Hematopoietic multipotent progenitor cell (in vitro differentiated cells): Measurements from ENCODE around the gene RHOG. TPM values are rescaled to one million over a fixed set of nuclear protein-coding genes. Genes with fewer than 3 reads are reported as not detected.
"Not testable (repeated sequence)": the region's sequence is repeated elsewhere in the genome, so short reads cannot be mapped to it uniquely, and the experiment has no call there.

ENCODE experiments used
- DNase-seq, 3 donors: peaks; one replicate each; pipeline ENCODE4 v3.0.0-alpha.2; 2011 to 2015; ENCODE audit warnings: low read depth in 2 of 3, low spot score in 2 of 3
- total RNA-seq: library from RNA; depleted of rRNA; stranded (reverse); fragments of >200 nt; gene quantifications from one replicate; pipeline ENCODE4 v1.2.3, GENCODE V29; 2012

The RHOG gene
- total RNA-seq, 1 donor = 163 TPM

DNA sequence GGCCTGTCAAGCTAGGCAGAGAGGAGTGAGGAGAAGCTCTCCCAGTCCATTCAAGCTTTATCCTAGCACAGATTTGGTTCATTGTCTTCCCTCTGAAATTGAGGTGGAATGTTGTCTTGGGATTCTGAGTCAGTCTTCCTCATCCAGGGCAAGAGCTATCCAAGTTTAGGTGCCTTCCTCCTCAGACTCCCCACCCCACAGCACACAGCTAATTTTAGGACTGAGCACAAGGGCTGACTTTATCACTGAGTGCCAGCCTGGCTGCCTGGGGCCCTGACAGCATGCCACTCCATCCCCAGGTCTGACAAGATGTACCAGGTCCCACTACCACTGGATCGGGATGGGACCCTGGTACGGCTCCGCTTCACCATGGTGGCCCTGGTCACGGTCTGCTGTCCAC, 29.8 kb downstream of the RHOG start:
- no peak for DNase-seq

DNA sequence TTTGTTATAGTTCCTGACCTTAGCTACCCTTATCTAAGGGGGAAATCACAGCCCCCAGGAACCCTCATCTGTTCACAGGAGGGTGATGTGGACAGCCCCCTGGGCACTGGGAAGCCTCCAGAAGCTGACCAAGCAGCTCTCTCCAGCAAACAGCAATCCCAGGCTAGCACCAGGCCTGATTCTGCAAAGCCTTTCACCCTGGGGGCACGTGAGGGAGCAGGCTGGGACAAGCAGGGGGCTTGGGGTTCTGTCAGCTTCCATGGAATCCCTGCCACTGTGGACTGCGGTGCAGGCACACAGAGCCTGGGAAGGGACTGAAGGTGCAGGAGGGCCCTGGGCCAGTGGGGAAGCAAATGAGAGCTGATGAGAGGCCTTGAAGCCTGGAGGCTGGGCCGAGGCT, 30.3 kb downstream of the RHOG start:
- DNase-seq = no peak

DNA sequence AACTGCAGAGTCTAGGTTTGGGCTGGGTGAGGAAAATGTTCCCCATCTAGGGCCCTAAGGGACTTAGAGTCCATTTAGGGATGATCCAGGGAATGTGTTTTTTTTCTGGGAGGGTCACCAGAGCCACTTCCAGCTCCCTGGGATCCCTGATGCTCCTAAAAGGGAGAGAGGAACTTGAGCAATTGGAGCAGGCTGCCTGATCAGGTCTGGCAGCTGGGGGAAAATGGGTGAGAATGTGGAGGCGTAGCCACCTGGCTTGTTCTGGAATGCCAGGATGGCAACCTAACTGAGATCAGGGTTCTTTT, 31.2 kb downstream of the RHOG start:
- DNase-seq = no peak

DNA sequence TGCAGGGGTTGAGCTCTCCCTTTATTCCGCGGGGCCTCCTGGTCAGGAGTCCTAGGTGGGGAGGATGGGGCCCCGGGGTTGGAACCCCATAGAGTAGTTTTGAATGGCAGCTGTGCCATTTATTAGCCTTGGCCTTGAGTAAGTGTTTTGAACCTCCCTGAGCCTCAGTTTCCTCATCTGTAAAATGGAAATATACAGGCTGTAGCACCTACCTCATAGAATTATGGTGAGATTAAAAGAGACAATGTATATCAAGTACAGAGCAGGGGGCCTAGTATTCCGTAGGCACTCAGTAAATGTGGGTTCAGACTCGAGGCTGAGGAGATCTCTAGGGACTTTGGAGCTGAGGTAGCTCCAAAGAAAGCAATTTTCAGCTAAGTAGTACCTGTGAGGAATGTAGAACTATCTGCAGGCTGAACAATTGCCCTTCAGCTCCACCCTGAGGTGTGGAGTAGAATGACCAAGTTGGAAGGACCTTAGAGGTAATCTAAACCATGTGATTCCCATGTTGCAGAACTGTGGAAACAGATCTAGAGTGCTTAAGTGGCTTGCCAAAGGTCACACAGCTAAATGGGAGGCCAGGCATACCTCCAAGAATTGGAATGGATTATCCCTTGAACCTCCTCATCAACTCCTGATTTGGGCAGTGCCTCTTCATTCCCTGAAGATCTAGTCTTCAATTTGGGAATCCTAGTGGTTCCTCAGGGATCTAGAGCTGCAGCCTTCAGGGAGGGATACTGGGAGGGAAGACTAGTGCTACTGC, 31.7 kb downstream of the RHOG start:
- peak in 2 of 3 donors; percentile 72 to 83 for DNase-seq

DNA sequence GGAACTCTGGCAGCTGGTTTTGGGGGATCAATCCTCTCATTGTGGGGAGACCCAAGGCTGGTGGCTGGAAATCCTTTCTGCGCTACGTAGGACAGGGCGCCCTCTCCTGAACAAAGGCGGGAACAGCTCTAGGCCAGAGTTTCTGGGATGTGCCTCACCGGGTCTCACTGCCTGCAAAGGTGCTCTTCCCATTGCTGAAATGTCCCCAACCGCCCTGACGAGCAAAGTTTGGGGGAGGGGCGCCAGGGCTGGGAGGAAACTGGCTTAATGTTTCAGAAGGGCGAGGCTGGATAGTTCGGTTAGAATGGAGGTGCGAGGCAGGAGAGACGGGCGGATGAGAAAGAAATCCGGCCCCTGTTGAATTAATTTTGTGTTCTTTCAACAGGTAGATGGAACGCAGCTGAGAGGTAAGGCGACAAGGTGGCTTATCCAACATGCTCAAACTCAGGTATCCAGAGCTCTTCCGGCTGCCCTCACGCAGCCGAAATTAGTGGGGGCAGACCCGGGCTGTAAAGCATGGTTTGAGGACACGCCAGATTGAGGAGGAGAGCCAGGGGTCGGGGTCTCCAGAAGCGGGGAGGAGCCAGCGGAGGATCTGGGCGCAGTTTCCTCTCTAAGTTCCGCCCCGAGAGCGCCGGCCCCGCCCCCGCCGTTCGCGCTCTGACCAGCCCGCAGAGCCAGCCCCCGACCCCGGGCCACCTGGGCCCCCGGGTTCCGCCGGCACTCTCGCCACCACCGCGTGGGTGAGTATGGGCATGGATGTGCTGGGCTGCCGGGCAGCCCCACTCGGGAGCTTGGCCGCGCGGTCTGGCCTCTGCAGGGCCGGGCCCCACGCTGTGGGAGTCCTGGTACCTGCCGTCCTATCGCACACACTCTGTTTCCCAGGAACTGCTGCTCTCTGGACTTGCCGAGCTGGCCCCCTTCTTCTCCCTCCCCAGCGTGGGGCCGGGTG, 32.6 kb downstream of the RHOG start, which contains the start of gene PGAP2:
Gene PGAP2, plus strand, starts transcription at position 652 of the 952 bp plus-strand sequence. CDS start 2,700 bp downstream, outside the sequence.
- peak in 2 of 3 donors; percentile 61 to 73 for DNase-seq

DNA sequence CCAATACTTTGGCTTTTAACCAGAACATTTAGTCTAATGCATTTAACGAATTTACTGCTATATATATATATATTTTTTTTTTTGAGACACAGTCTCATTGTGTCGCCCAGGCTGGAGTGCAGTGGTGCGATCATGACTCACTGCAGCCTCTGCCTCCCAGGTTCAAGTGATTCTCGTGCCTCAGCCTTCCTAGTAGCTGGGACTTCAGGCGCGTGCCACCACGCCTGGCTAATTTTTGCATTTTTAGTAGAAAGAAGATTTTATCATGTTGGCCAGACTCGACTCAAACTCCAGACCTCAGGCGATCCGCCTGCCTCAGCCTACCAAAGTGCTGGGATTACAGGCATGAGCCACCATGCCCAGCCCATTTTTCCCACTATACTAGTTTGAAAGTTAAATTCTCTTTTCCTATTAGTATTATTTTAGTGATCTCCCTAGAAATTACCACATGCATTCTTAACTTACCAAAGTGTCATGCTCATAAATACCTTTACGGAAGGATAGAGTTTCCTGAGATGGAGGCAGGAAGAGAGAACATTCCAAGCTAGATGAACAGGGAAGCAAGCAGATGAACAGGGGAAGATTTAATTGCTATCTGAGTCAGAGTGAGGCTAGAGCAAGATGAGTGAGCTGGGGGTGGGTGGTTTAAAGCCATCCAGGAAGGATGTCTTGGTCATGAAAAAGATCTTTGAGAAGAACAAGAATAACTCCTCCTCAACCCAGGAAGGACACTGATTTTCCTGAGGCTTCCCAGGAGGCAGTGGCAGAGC, 36.8 kb downstream of the RHOG start:
- DNase-seq = no peak

DNA sequence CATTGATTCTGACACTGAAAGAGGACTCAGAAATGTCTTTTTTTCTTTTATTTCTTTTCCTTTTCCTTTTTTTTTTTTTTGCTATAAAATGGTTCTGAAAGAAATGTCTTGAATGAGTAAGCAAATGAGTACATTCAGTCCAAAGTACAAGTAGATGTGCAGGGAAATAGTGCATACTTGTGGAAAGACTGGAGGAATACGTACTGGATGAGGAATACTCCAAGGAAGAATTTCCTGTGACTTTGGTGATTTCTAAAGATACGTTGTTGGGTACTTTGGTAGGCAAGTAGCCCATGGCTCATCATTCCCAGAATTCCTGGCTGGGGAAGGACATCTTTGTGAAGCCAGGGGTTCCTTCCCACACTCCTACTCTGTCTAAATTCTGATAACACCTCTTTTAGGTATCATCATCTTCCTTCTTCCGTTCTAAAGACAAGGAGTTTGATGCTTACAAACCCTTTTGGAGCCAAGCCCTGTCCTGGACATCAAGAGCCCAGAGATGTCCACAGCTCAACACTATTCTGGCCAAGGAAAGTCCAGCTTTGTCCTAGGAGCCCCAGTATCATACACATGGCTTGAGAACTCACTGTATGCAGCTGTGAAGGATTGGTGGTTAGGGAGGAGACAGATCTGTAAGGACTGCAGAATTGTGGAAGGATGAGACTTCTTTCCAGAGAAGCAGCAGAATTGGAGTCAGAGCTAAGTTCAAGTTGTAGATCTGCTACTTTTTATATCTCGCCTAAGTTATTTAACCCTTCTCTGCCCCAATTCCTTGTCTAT, 38.6 kb downstream of the RHOG start:
- no peak for DNase-seq

DNA sequence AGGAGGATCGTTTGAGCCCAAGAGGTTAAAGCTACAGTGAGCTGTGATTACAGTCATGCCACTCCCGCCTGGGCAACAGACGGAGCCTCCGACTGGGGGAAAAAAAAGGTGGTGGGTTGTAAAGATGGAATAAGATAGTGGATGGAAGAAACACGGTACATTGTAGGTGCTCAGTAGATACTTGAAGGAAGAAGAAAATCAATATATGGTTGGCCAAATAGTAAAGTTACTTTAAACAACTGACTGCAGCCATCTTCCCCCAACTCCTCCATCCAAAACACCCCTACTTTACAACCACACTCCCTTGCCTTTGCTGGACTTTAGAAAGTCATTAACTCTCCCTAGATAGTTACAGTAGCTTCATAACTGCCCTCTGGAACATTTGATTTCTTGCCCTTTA, 40.9 kb downstream of the RHOG start:
- DNase-seq = no peak

DNA sequence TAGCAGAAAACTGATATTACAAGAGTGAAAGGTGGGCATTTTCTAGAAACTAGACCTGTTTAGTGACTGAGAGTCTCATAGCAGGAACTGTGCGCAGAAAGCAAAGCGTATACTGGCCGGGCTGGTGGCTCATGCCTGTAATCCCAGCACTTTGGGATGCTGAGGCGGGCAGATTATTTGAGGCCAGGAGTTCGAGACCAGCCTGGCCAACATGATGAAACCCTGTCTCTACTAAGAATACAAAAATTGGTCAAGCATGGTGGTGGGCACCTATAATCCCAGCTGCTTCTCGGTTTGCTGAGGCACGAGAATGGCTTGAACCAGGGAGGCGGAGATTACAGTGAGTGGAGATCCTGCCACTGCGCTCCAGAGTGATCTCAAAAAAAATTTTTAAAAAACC, 41.6 kb downstream of the RHOG start:
- no peak for DNase-seq

DNA sequence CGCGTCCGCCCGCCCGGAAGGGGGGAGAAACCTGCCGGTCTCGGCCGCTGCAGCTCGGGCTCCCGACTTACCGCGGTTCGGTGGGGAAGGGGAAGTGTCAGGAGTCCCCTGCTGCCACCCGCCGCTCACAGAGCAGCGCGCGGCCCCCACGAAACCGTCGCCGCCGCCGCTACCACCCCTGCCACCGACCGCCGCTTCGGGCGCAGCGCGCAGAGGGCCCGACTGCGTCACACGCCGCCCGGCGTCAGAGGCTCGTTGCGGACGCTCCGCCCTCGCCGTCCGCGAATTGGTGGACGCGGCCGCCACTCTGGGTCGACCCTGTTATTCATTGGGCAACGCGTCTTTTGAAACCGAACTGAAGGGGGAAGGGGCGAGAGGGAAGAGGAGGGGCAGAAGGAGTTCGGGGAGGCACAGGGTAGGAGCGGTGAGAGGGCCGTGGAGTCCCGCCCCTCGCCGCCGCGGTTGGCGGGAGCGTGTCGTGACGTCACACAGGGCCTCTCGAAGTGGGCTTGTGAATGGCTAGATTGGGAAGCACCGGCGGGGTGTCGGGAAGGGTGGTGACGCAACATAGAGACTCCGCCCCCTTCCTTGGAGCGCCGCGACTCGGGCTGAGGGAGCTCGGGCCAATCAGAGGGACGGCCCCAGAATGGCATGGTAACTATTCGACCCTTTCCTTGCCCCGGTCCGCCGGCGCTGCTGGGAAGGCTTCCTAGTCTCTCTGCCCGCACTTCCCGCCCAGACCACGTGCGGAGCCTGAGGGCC, 43.2 kb downstream of the RHOG start, which contains the start of gene NUP98:
Gene NUP98, minus strand, starts transcription at position 226 of the 762 bp plus-strand sequence. CDS start 15,437 bp downstream, outside the sequence.
- DNase-seq = peak; percentile 98 to 100 (median 100)

DNA sequence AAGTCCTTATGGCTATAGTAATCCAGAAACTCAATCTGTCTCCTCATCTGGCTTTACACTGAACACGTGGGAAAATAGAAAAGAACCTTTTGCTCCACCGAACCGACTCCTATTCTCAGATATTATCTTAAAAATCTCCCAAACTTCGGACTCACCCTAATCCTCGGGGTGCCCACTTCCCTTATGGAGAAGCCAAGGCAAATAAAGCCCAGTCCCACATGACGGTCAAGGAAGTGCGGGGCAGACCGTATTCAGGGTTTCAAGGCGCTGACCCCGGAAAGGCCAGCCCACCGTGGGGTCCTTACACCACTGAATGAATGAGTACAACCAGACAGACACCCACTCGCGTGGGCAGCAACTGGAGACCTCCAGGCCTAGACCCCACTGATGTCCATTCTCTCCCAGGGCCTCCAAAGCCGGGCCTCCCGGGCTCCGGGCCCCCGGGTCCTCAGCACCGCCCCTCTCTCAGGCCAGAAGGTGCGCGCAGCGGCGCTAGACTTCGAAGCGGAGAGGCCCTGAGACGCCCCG, 43.9 kb downstream of the RHOG start:
- DNase-seq = no peak

DNA sequence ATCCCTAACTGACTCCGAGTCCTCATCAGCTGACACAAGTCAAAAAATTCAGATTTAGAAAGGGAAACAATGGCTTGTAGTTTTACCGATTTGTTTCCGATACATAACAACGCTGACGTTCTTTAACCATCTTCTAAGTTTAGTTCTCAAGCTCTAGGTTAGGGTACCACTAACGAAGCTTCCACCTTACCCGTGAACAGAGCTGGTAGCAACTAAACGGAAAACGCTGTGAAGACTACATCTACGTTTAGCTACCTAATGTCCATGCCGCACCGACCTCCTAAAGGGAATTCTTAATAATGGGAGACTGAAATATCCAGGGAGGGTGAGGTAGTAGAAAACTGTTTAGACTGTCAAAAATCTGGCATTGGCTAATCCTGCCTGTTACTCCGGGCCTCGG, 44.4 kb downstream of the RHOG start:
- no peak for DNase-seq

DNA sequence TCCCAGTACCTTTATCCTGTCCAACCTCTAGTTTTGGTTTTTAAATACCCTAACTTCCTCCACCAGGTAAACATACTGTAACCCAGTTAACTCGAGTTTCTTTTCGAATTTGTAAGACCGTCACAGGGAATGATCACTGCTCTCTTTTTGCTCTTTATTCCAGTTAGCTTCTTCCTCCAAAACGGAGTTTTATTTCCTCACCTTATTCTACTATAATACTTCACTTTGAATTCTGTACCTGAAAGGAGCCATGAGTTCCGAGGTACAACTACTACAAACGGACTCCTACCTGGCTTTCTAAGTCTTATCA, 44.8 kb downstream of the RHOG start:
- no peak for DNase-seq

DNA sequence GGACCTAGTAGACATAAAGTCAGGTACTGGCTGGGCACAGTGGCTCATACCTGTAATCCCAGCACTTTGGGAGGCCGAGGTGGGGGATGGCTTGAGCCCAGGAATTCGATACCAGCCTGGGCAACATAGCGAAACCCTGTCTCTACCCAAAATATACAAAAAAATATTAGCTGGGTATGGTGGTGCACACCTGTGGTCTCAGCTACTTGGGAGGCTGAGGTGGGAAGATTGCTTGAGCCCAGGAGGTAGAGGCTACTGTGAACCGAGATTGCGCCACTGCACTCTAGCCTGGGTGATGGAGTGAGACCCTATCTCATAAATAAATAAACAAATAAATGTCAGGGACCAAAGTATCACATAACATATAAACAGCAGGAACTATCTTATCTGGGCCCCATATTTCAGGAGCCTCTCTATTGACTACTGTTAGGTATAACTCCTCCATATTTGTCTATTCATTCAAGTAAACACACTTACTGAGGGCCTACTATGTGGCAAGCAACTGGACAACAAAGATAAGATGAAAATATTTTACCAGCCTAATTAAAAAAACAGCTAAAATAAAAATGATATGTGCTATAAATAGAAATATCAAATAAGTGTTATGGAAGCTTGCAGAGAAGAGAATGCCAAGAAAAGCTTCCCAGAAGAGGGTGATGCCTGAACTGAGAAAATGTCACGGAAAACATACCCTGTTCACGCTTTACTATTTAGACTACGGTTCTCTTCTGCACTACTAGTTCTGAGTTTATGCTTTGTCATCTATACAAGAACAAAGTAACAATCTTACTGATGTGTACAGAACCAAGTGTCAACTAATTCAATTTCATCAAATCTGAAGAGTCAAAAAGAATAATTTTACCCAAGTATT, 45.4 kb downstream of the RHOG start:
- no peak for DNase-seq

DNA sequence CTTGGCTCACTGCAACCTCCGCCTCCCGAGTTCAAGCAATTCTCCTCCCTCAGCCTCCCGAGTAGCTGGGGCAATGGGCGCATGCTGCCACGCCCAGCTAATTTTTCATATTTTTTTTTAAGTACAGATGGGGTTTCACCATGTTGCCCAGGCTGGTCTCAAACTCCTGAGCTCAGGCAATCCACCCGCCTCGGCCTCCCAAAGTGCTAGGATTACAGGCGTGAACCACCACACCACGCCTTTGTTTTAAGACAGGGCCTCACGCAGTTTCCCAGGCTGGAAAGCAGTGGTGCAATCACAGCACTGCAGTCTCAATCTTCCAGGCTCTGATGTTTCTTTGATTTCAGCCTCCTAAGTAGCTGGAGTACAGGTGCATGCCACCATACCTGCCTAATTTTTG, 46.4 kb downstream of the RHOG start:
- DNase-seq = not testable (repeated sequence)

DNA sequence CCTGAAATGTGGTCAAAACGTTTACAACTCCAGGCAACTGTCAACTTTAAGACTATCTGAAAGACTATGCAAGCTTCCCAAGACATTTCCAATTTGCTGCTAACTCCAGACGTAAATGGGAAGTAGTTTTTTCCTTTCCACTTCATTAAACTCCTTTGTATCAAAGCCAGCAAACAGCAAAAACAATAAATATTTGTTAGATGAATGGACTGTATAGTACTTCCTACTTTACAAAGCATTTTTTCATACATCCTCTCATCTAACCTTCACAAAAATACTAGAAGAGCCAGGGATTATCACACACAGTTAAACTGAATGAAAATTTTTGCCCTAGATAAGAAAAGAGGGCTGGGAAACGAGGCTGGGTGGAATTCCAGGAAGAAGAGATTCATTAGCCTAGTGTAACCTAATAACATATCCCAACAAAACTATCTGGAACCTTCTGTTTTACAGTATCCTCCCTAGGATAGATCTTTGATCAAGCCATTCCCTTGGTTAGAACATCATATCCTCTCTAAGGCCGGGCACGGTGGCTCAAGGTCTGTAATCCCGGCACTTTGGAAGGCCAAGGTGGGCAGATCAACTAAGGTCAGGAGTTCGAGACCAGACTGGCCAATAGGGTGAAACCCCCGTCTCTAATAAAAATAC, 53.9 kb downstream of the RHOG start:
- no peak for DNase-seq

DNA sequence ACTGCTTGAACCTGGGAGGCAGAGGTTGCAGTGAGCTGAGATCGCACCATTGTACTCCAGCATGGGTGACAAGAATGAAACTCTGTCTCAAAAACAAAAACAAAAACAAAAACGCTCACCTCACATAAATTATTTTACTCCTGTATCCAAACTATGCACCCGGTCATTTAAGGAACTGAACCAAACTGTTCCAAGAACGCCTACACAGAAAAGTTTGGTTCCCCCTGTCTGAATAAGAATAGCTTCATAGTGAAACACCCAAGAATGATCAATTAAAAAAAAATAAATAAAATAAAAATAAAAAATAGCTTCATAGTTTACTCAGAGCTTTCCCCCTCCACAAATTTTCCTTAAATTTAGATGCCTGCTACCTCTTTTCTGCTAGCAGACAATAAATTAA, 57.1 kb downstream of the RHOG start:
- DNase-seq = no peak

DNA sequence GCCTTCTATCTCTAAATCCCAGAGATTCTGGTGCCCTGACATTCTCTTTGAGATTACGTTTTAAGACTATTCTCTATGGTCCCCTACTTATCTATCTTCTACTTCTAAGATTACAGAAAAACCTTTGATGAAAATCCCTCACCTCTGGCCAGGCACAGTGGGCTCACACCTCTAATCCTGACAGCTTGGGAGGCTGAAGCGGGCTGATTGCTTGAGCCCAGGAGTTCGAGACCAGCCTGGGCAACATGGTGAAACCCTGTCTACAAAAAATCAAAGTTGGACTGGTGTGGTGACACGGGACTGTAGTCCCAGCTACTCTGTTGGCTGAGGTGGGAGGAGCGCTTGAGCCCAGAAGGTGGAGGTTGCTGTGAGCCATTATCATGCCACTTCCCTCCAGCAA, 57.8 kb downstream of the RHOG start:
- DNase-seq = no peak
